Suppressor macrophage treated with lipopolysaccharide for 4 hours (primary cell): Measurements from ENCODE around the gene SHISAL1.
"Not testable (repeated sequence)": the region's sequence is repeated elsewhere in the genome, so short reads cannot be mapped to it uniquely, and the experiment has no call there.

ENCODE experiments used
- DNase-seq: peaks from one replicate; pipeline ENCODE4 v3.0.0-alpha.2; 2020

Gene SHISAL1

GRCh38 chr22:44256556-44257485 lies 55.9 kb downstream of the SHISAL1 start:
- no peak for DNase-seq

DNA sequence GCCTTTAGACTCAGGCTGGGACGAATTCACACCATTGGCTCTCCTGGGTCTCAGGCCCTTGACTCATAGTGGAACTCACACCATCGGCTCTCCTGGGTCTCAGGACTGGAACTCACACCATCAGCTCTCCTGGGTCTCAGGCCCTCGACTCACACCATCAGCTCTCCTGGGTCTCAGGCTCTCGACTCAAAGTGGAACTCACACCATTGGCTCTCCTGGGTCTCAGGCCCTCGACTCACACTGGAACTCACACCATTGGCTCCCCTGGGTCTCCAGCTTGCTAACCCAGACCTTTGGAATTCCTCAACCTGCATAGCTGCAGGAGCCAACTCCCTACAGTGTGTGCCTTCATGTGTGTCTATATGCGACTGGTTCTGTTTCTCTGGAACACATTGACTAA lies 56.7 kb downstream of the SHISAL1 start:
- DNase-seq = no peak

- DNase-seq = no peak
Measured at GRCh38 chr22:44254811-44255210, 57.9 kb downstream of the SHISAL1 start.

DNA sequence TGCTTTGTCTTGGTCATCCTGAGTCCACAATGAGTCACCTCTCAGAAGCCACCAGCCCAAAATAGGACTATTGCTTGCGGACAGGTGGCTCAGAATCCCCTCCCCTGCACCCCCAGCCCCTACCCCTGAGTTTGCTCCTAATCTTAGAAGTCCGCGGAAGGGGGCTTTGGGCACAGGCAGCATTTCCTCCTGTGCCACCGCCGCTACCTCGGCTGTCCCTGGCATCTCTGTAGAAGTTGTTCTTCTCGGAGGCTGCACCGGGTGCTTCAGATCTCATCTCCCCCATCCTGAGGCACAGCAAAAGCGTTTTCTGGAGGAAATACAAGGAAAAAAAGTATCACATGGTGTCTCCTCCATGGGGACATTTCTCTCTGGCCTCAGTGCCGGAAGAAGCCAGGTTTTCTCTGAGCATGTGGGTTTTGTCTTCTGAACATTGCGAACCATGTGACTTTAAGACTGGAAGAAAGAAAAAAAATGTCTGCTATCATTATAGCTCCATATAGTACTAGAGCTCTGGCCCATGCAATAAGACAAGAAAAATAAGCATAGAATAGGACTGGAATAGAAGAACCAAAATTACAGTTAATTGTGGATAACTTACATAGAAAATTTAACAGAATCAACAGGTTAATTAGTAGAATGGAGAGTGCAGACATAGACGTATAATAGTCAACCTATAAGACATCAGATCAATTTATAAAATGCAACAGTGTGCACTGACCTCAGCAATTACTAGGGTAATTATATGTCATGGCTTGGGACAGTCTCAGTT lies 63.2 kb downstream of the SHISAL1 start:
- no peak for DNase-seq

DNA sequence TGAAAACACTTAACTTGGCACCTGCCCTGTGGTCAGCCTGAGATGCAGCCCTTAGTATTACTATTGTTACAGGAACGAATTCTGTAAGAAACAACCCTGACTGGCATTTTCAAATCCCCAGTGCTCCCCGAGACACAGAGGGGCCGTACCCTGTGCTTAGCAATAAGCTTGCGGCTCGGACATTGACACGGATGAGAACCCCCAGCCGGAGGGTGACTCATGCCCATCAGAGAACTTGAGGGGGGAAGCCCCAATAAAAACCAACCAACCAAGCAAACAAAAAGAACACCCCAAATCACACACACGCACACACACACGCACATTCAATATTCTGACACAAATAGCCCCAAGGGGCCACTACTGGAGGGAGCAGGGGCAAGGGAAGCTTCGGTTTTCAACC lies 63.8 kb downstream of the SHISAL1 start:
- DNase-seq = no peak

GRCh38 chr22:44247923-44248892 lies 64.5 kb downstream of the SHISAL1 start:
- DNase-seq = no peak

DNA sequence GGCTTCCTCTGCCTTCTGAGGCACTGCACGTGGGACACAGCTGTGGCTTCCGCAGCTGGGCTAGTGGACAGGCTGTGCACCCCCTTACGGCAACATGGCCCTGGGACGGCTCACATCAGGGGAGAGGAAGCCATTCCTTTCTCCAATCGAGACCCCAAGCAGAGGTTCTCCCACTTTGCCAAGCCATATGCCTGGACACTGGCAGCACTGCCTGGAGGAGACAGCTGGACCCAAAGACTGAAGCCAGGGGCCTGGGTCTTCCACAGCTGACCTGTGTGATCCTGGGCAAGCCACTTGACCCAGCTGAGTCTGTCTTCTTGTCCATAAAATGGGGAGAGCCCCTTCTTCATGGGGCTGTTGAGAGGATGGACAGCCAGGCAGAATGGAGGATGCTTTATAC lies 65.4 kb downstream of the SHISAL1 start:
- DNase-seq = no peak

DNA sequence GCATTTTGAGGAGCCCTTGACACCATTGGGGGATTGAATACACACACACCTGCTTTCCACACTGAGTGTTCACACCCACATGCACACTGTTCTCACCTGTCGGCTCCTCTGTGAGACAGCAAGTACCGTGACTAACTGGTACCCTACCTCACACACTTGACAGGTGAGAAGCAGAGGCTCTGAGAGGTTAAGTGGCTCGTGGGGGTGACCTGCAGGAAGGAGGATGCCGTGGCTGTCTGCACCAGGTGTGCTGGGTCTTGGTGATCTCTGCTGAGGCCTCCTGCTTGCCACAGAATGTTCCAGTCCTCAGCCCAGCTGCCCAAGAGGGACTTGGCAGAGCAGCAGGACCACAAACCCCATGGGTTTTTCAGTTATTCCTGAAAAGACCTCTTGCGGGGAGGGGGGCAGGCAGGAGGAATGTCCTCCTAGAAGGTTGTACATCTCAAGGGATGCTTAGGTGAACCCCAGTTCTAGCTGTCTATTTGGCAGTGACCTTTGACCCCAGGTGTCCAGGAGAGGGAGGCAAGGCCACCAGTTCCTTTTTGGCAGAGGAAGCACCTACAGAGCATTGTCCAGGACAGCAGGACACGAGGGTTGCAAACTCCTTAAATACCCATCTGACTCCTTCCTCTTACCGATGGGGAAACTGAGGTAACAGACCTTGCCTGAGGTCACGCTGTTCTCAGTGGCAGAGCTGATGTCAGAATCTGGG lies 66.0 kb downstream of the SHISAL1 start:
- DNase-seq = no peak

GRCh38 chr22:44245867-44246266 lies 66.9 kb downstream of the SHISAL1 start:
- DNase-seq = no peak

DNA sequence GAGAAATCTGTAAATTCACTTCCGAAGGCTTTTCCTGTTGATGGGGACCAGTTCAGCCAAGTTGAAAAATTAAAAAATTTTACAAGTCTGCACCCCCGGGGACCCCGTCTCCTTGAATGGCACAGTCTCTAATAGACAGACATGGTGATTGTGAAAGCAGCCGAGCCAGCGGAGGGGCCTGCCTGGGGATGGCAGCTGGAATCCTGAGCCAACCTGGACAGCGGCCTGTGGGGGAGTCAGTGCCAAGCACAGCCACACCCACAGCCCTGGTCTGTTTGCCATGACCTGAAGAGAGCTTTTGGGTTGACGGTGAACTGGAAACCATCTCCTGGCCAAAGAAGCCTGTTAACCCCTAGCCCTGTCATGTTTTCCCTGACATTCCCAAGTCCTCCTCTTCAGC lies 67.3 kb downstream of the SHISAL1 start:
- no peak for DNase-seq

GRCh38 chr22:44244265-44244822 lies 68.4 kb downstream of the SHISAL1 start:
- DNase-seq = no peak

DNA sequence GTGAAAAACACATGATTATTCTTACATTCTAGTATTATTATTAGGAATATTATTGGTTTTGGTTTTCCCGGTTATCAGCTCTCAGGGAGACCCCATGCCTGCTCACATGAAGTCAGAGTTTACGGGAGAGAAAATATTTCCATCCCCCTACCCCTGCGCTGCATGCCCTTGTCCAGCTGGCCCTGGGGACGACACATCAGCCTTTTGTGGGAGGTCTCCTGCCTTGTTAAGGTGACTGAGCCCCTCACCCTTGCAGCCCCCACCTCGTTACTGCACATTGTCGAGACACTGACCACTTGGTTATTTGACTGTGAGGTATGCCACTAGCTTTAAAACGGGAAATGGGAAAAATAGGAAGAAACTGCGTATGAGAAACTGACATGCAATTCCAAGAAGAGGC lies 69.0 kb downstream of the SHISAL1 start:
- DNase-seq = no peak

DNA sequence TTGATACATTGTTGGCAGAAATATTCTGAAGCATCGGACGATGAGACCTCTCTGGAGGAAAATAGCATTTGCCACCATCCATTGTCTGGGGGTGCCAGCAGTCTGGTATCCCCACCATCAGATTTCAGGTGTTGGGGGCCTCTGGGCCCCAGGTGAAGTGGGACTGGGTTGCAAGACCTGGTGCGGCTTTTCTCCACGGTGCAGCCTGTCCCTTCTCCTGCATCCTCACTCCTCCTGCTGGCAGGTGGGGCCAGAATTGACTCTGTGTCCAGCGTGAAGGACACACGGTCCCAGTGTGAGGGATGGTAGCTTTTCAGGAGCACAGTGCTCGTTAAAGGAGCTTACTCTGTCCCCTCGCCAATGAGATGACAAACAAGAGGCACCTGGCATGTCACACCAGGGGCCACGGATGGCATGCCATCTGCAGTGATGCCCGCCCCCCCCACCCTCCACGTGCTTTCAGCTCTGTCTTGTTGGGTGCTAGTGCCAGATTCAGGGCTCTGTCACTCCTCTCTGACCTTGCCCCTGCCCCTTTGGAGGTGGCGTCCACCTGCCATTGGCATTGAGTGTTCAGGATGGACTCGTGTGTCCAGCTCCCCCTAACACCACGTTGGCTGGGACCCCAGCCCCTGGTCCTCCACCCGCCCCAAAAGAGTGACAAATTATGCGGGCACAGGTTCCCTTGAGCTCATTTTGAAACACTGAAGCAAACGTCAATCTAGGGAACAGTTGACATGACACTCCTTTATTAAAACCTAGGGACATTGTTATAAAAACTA lies 69.6 kb downstream of the SHISAL1 start:
- no peak for DNase-seq

DNA sequence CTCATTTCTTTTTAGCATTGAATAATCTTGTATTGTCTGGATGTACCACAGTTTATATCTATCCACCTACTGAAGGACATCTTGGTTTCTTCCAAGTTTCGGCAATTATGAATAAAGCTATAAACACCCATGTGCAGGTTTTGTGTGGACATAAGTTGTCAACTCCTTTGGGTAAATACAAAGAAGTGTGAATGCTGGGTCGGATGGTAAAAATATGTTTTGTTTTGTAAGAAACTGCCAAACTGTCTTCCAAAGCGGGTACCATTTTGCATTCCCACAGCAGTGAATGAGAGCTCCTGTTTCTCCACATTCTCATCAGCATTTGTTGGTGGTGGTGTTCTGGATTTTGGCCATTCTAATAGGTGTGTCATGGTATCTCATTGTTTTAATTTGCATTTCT lies 71.6 kb downstream of the SHISAL1 start:
- DNase-seq = not testable (repeated sequence)

- no peak for DNase-seq
Measured at GRCh38 chr22:44237290-44237689, 75.5 kb downstream of the SHISAL1 start.

GRCh38 chr22:44234372-44234771 lies 78.4 kb downstream of the SHISAL1 start:
- not testable (repeated sequence) for DNase-seq

GRCh38 chr22:44231233-44231632 lies 81.5 kb downstream of the SHISAL1 start:
- DNase-seq = no peak

DNA sequence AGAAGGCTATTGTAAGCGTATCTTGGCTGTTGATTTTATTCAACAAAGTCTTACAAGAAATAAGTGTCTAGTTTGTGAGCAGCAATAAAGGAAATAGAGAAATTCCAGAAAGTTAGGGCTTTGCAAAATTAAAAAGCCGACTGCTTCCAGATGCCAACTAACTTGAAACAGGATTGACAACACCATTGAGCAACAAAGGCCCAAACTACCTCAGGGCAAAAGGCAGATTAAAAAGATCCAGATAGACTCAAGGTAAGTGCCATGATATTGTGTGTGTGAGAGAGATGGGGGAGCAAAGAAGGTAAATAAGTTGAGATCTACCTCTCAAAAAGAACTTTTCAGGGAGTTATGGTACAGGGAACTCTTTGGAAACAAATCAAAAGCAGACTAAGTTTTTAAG lies 82.9 kb downstream of the SHISAL1 start:
- no peak for DNase-seq

DNA sequence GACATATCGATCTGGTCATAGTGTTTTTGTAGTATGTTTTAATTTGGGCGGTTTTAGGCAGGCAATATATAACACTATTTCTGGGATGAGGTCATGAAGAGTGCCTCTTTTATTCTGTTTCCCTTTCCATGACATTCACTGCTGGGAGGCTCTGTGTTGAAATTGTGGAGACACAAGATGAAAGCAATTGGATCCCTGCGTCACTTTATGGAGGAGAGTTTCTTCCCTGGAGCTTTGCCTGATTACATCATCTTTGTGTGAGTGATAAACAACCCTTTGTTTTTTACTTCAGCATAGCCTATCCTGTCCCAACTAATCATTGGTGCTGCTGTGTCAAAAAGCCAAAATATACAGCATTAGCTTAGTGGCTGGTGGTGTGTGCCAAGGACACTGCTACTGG lies 83.4 kb downstream of the SHISAL1 start:
- no peak for DNase-seq

- DNase-seq = no peak
Measured at GRCh38 chr22:44225812-44226211, 86.9 kb downstream of the SHISAL1 start.

- DNase-seq = no peak
Measured at GRCh38 chr22:44225091-44225689, 87.6 kb downstream of the SHISAL1 start.
